NCI-H82 treated with DMSO at 0.1 percent for 48 hours (cell line): ENCODE results near the gene ITK.

Source experiments
- DNase-seq: peaks from one replicate; lab custom pipeline; 2025; ENCODE audit not compliant: unreplicated experiment; lab: John Stamatoyannopoulos, UW

Gene ITK

GRCh38 chr5:157278319-157279037 is 97.8 kb downstream of the ITK start:
- DNase-seq = no peak

GRCh38 chr5:157279605-157280239 is 99.1 kb downstream of the ITK start:
- no peak for DNase-seq

GRCh38 chr5:157280927-157281326 is 100.3 kb downstream of the ITK start:
- DNase-seq = no peak

- DNase-seq = no peak
These were observed 101.5 kb downstream of the ITK start for GRCh38 chr5:157282150-157282549.

GRCh38 chr5:157283434-157283833 is 102.8 kb downstream of the ITK start:
- no peak for DNase-seq

GRCh38 chr5:157284458-157285212 is 104.0 kb downstream of the ITK start:
- no peak for DNase-seq

- DNase-seq = no peak
These were observed 104.8 kb downstream of the ITK start for GRCh38 chr5:157285310-157286035.

- no peak for DNase-seq
These were observed 106.1 kb downstream of the ITK start for GRCh38 chr5:157286761-157287211.

- no peak for DNase-seq
These were observed 107.9 kb downstream of the ITK start for GRCh38 chr5:157288405-157289163.

GRCh38 chr5:157289164-157289819 is 108.7 kb downstream of the ITK start:
- DNase-seq = no peak

GRCh38 chr5:157290156-157290980 is 109.7 kb downstream of the ITK start:
- DNase-seq = no peak

- DNase-seq = no peak
These were observed 110.5 kb downstream of the ITK start for GRCh38 chr5:157290981-157291711.

GRCh38 chr5:157292599-157292998 is 112.0 kb downstream of the ITK start:
- DNase-seq = no peak

GRCh38 chr5:157294407-157295091 is 113.9 kb downstream of the ITK start:
- DNase-seq = no peak

GRCh38 chr5:157295247-157295646 is 114.6 kb downstream of the ITK start:
- no peak for DNase-seq

GRCh38 chr5:157300564-157300963 is 119.9 kb downstream of the ITK start:
- no peak for DNase-seq

- no peak for DNase-seq
These were observed 120.4 kb downstream of the ITK start for GRCh38 chr5:157301066-157301465.

GRCh38 chr5:157303023-157303422 is 122.4 kb downstream of the ITK start:
- DNase-seq = no peak
